ENCODE results near the gene ZBTB7C.

ZBTB7C gene

DNA sequence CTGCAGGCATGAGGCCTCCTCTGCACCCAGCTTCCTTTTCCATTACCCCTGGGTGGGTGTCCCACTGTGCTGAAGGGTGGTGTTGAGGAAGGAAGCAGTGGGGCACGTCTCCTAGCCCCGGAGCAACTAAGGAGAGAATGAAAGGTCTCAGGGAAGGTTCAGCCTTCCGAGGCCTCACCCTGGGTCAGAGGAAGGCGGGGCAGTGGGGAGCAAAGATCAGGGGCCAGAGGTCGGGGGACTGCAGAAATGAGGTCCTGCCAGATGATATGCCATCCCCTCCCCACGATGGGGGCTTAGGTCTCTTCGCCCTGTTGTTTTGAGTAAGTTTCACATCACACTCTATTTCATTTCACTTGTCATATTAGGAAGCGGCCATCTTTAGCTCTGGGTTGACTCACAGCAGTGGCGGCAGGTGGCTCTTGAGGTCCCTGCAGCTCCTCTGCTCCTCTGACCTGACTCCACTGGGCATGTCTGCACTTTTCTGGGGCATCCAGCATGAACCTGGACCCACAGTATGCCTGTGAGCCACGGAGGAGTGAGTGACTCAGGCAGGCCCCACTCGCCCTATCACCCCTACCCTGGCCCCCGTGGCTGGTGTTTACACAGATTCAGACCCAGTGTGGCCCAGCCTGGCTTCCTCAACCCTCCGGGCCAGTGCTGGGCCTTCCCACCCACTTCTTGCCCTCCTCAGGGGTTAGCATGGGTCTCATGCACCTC is 325.0 kb downstream of the ZBTB7C start:
- no peak overlapping the region for H3K4me3 ChIP-seq (ENCODE audit: low read length)
- no peak for DNase-seq (ENCODE audit: low read depth)
- TF ChIP-seq, protein P1, sequence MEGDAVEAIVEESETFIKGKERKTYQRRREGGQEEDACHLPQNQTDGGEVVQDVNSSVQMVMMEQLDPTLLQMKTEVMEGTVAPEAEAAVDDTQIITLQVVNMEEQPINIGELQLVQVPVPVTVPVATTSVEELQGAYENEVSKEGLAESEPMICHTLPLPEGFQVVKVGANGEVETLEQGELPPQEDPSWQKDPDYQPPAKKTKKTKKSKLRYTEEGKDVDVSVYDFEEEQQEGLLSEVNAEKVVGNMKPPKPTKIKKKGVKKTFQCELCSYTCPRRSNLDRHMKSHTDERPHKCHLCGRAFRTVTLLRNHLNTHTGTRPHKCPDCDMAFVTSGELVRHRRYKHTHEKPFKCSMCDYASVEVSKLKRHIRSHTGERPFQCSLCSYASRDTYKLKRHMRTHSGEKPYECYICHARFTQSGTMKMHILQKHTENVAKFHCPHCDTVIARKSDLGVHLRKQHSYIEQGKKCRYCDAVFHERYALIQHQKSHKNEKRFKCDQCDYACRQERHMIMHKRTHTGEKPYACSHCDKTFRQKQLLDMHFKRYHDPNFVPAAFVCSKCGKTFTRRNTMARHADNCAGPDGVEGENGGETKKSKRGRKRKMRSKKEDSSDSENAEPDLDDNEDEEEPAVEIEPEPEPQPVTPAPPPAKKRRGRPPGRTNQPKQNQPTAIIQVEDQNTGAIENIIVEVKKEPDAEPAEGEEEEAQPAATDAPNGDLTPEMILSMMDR (IDR thresholded peaks at IDR 0.05; ENCODE audit: insufficient read depth, low read depth, low read length, missing control alignments): no peak

DNA sequence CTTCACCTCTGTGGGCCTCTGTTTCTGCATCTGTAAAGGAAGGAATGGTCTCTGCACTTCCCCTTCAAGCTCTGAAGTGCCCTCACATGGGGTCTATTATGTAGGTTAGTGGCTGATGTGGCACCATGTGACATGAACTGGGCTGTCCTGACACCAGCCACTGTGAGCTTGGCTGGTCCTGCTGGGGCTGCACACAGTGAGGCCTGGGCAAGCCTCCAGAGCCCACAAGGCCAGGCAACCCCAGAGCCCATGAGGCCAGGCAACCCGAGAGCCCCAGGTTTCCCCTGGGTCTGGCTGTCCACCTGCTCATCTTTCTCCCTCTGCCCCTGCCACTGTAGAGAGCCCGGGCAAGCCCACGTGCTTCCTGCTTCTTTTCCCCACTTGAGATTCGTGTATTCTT is 328.6 kb downstream of the ZBTB7C start:
- DNase-seq (ENCODE audit: low read depth): no peak
- TF ChIP-seq, protein P1 (IDR thresholded peaks at IDR 0.05; ENCODE audit: insufficient read depth, low read depth, low read length, missing control alignments): no peak
- H3K4me3 ChIP-seq (ENCODE audit: low read length): no peak overlapping the region

GRCh38 chr18:48079885-48080284 is 329.3 kb downstream of the ZBTB7C start:
- TF ChIP-seq, protein P1 (IDR thresholded peaks at IDR 0.05; ENCODE audit: insufficient read depth, low read depth, low read length, missing control alignments): no peak
- no peak overlapping the region for H3K4me3 ChIP-seq (ENCODE audit: low read length)
- DNase-seq (ENCODE audit: low read depth): no peak

DNA sequence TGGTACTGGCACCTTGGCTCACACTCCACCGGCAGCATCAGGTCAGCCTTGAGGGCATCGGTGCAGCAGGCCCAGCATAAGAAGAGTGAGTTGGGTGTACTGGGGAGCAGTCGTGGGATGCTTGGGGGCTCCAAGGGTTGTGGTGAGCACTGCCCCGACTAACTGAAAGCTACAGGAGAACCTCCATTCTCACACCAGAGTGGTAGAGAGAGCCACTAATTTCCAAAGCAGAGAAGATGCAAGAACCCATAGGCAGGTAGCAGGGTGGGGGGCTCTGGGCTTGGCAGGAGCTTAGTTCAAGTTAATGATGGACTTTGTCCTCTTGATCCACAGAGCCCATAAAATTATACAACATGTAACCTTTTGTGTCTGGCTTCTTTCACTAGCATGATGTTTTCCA is 330.7 kb downstream of the ZBTB7C start:
- no peak overlapping the region for H3K4me3 ChIP-seq (ENCODE audit: low read length)
- TF ChIP-seq, protein P1 (IDR thresholded peaks at IDR 0.05; ENCODE audit: insufficient read depth, low read depth, low read length, missing control alignments): no peak
- DNase-seq (ENCODE audit: low read depth): no peak

- TF ChIP-seq, protein P1 (IDR thresholded peaks at IDR 0.05; ENCODE audit: insufficient read depth, low read depth, low read length, missing control alignments): no peak
- no peak overlapping the region for H3K4me3 ChIP-seq (ENCODE audit: low read length)
- peak; percentile 35 for DNase-seq (ENCODE audit: low read depth)
These were observed 331.9 kb downstream of the ZBTB7C start for GRCh38 chr18:48077291-48077690.

GRCh38 chr18:48076461-48076860 is 332.7 kb downstream of the ZBTB7C start:
- no peak overlapping the region for H3K4me3 ChIP-seq (ENCODE audit: low read length)
- DNase-seq (ENCODE audit: low read depth): no peak
- TF ChIP-seq, protein P1 (IDR thresholded peaks at IDR 0.05; ENCODE audit: insufficient read depth, low read depth, low read length, missing control alignments): no peak

DNA sequence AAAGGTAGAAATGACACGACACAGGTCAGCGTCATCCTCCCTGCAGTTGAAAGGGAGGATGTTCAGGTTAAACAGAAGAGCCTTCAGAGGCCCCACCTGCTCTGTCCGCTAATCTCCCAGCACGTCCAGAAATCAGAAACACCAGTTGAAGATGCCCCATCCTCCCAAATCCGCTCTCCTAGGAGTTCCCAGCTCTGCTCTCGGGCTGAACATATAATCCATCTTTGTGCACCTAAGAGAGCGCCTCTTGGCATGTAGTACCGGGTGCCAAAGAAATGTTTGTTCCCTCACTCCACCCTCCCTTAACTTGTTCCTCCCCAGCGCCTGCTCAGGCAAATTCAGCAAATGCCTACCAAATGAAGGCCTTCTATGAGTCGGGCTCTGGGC is 333.5 kb downstream of the ZBTB7C start:
- peak; percentile 10 for DNase-seq (ENCODE audit: low read depth)
- TF ChIP-seq, protein P1 (IDR thresholded peaks at IDR 0.05; ENCODE audit: insufficient read depth, low read depth, low read length, missing control alignments): no peak
- no peak overlapping the region for H3K4me3 ChIP-seq (ENCODE audit: low read length)
